CD4-positive, alpha-beta memory T cell (primary cell): ENCODE data around the gene THEM5. TPM values are rescaled to one million over a fixed set of nuclear protein-coding genes. Genes with fewer than 3 reads are reported as not detected.
"Not testable (repeated sequence)": the region's sequence is repeated elsewhere in the genome, so short reads cannot be mapped to it uniquely, and the experiment has no call there.

Experiments used
- CTCF ChIA-PET: fragments of 350-600 bp; sonication (Branson Sonifier 250); formaldehyde crosslinking; loops from one replicate; lab custom pipeline; 2021; ENCODE audit warnings: inconsistent platforms; ENCODE audit not compliant: partially characterized antibody; lab: Charles Lee
- POLR2A ChIA-PET: fragments of 350-600 bp; sonication (Branson Sonifier 250); formaldehyde crosslinking; loops from one replicate; lab custom pipeline; 2021; ENCODE audit not compliant: partially characterized antibody; lab: Charles Lee
- DNase-seq, 5 donors: peaks; one replicate each; pipeline versions ENCODE4 v3.0.0 to v3.0.0-alpha.2; 2020 to 2022; ENCODE audit warnings: mixed read lengths in 1 of 5
- H3K27ac ChIP-seq: one replicate; pipeline ENCODE4 v1.7.0; 2013; ENCODE audit warnings: low read depth, low read length
- H3K27me3 ChIP-seq: 2 replicates; pipeline ENCODE4 v1.7.0; 2013; ENCODE audit warnings: mild to moderate bottlenecking, low read length, moderate library complexity; ENCODE audit not compliant: insufficient read depth
- H3K36me3 ChIP-seq: 2 replicates; pipeline ENCODE4 v1.7.0; 2013; ENCODE audit warnings: mild to moderate bottlenecking, low read length, moderate library complexity; ENCODE audit not compliant: insufficient read depth
- H3K4me1 ChIP-seq: 2 replicates; pipeline ENCODE4 v1.7.0; 2013; ENCODE audit warnings: mild to moderate bottlenecking, low read length, moderate library complexity; ENCODE audit not compliant: insufficient read depth
- H3K4me3 ChIP-seq, 2 donors: one replicate each; pipeline ENCODE4 v1.7.0; 2013; ENCODE audit warnings: low read length in 2 of 2, mild to moderate bottlenecking in 1 of 2
- H3K9me3 ChIP-seq, 2 donors: one replicate each; pipeline ENCODE4 v1.7.0; 2013; ENCODE audit warnings: low read length in 2 of 2, control low read depth in 1 of 2; ENCODE audit not compliant: control insufficient read depth in 1 of 2
- H3K27ac Mint-ChIP-seq, 7 donors: one replicate each; pipeline ENCODE4 v1.8.0; 2020 to 2021; ENCODE audit warnings: mixed read lengths in 7 of 7, mild to moderate bottlenecking in 6 of 7, inconsistent platforms in 3 of 7, moderate library complexity in 3 of 7
- H3K27me3 Mint-ChIP-seq, 2 donors: one replicate each; pipeline ENCODE4 v1.8.0; 2020 to 2021; ENCODE audit warnings: mixed read lengths in 2 of 2
- H3K36me3 Mint-ChIP-seq, 2 donors: one replicate each; pipeline ENCODE4 v1.8.0; 2020 to 2021; ENCODE audit warnings: mixed read lengths in 2 of 2, inconsistent platforms in 1 of 2, mild to moderate bottlenecking in 1 of 2
- H3K4me1 Mint-ChIP-seq, 4 donors: one replicate each; pipeline ENCODE4 v1.8.0; 2020 to 2021; ENCODE audit warnings: mixed read lengths in 4 of 4, mild to moderate bottlenecking in 1 of 4
- H3K4me3 Mint-ChIP-seq, 8 donors: one replicate each; pipeline ENCODE4 v1.8.0; 2020 to 2021; ENCODE audit warnings: mixed read lengths in 8 of 8, mild to moderate bottlenecking in 7 of 8, moderate library complexity in 6 of 8, inconsistent platforms in 3 of 8
- H3K9me3 Mint-ChIP-seq, 8 donors: one replicate each; pipeline ENCODE4 v1.8.0; 2020 to 2021; ENCODE audit warnings: mixed read lengths in 8 of 8, mild to moderate bottlenecking in 5 of 8, inconsistent platforms in 3 of 8, moderate library complexity in 1 of 8
- intact Hi-C: fragments of 100-400 bp; cut with micrococcal nuclease; formaldehyde crosslinking; loops from one replicate; pipeline ENCODE4 v1.15.1; 2023
- polyA plus RNA-seq, 2 donors: library from polyadenylated mRNA; unstranded; fragments of 300-500 nt; fragmentation: Illumina TruSeq; gene quantifications; one replicate each; pipeline ENCODE4 v1.2.3, GENCODE V29; 2021
- total RNA-seq, 2 experiments: library from RNA; stranded (reverse); gene quantifications; one replicate each; pipeline ENCODE4 v1.2.3, GENCODE V29; 2021

THEM5 gene
- total and polyA plus RNA-seq, 4 experiments from 2014 or later = 0.40 TPM; not detected in 3

- H3K4me3 ChIP-seq, H3K27ac ChIP-seq, H3K27me3 Mint-ChIP-seq, intact Hi-C loops, H3K4me1 ChIP-seq, H3K4me3 Mint-ChIP-seq, DNase-seq, H3K27ac Mint-ChIP-seq, H3K36me3 ChIP-seq, H3K27me3 ChIP-seq, H3K9me3 ChIP-seq, H3K9me3 Mint-ChIP-seq: not testable (repeated sequence)
- CTCF ChIA-PET = interaction anchor here (1.0 to 2.0 kb wide), 4 partner anchors 21 to 116 kb away, joined by 3 to 5 read pairs (median 4); no protein-coding TSS in a partner anchor
- POLR2A ChIA-PET = interaction anchor here (1.0 to 1.1 kb wide), 2 partner anchors 13 to 87 kb away, joined by 3 read pairs; no protein-coding TSS in a partner anchor
- Mint-ChIP-seq H3K36me3 (peaks cover 38 to 39% of the 10 kb centered on the region in 2 donors), H3K4me1 (peaks cover 5 to 10% (median 5%) of the 10 kb centered on the region in 4 donors)
Measured at GRCh38 chr1:151884445-151884844, 30.9 kb upstream of the THEM5 start.

DNA sequence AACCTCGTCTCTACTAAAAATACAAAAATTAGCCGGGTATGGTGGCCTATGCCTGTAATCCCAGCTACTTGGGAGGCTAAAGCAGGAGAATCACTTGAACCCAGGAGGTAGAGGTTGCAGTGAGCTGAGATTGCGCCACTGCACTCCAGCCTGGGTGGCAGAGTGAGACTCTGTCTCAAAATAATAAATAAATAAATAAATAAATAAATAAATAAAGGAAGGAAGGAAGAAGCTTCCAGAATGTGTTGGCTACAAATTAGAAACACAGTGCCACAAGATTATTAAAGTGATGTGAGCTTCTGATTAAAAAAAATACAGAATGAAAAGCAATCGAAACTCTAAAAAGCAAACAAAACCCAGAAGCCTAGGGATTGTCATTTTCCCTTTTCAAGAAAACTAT, 30.4 kb upstream of the THEM5 start:
- POLR2A ChIA-PET = interaction anchor here (1.0 to 1.1 kb wide), 2 partner anchors 14 to 86 kb away, joined by 3 read pairs; no protein-coding TSS in a partner anchor
- H3K9me3 ChIP-seq, intact Hi-C loops, H3K27me3 Mint-ChIP-seq, H3K9me3 Mint-ChIP-seq, H3K27me3 ChIP-seq, H3K27ac Mint-ChIP-seq, DNase-seq, H3K36me3 ChIP-seq, H3K4me3 ChIP-seq, H3K4me1 Mint-ChIP-seq, H3K4me1 ChIP-seq, H3K4me3 Mint-ChIP-seq, H3K27ac ChIP-seq: not testable (repeated sequence)
- peaks cover 32 to 34% of the 10 kb centered on the region in 2 donors for H3K36me3 Mint-ChIP-seq
- CTCF ChIA-PET = interaction anchor here (1.0 to 2.0 kb wide), 4 partner anchors 21 to 116 kb away, joined by 3 to 5 read pairs (median 4); no protein-coding TSS in a partner anchor

- H3K27ac ChIP-seq, H3K9me3 ChIP-seq, H3K4me1 Mint-ChIP-seq, H3K9me3 Mint-ChIP-seq, H3K27me3 ChIP-seq, H3K4me3 Mint-ChIP-seq, H3K36me3 ChIP-seq, H3K4me1 ChIP-seq, intact Hi-C loops, H3K27me3 Mint-ChIP-seq, H3K4me3 ChIP-seq, DNase-seq: not testable (repeated sequence)
- ChIA-PET CTCF (interaction anchor here (0.7 to 1.9 kb wide), 5 partner anchors 15 to 118 kb away, joined by 3 to 6 read pairs (median 5); no protein-coding TSS in a partner anchor), POLR2A (interaction anchor here (1.7 kb wide), 1 partner anchor 16 kb away, joined by 6 read pairs; no protein-coding TSS in a partner anchor)
- peaks cover 30 to 32% of the 10 kb centered on the region in 2 donors for H3K36me3 Mint-ChIP-seq
- peak overlapping the region in 4 of 7 donors; percentile 7 to 71 (median 18) for H3K27ac Mint-ChIP-seq
Measured at GRCh38 chr1:151882918-151883317, 29.4 kb upstream of the THEM5 start.

GRCh38 chr1:151882466-151882865, 29.0 kb upstream of the THEM5 start:
- H3K4me1 Mint-ChIP-seq = peaks cover 0 to 5% (median 2%) of the 10 kb centered on the region in 4 donors
- no peaks in the 10 kb centered on the region for H3K9me3 Mint-ChIP-seq
- H3K36me3 ChIP-seq = peaks cover 3% of the 10 kb centered on the region
- no peaks in the 10 kb centered on the region for H3K4me1 ChIP-seq
- CTCF ChIA-PET = interaction anchor here (0.6 to 1.9 kb wide), 7 partner anchors 15 to 121 kb away, joined by 3 to 6 read pairs (median 5); no protein-coding TSS in a partner anchor
- no peak for DNase-seq
- POLR2A ChIA-PET = interaction anchor here (1.1 to 1.7 kb wide), 4 partner anchors 16 to 428 kb away, joined by 3 to 6 read pairs (median 5); partner anchors contain the start of genes C2CD4D and THEM4
- no peak overlapping the region for H3K27ac ChIP-seq
- H3K27ac Mint-ChIP-seq = peak overlapping the region in 2 of 7 donors; percentile 36 to 71
- no peak overlapping the region for H3K4me3 Mint-ChIP-seq
- intact Hi-C loops = no loop called here
- H3K36me3 Mint-ChIP-seq = peaks cover 27 to 32% of the 10 kb centered on the region in 2 donors
- H3K27me3 Mint-ChIP-seq = no peaks in the 10 kb centered on the region
- H3K27me3 ChIP-seq = no peaks in the 10 kb centered on the region
- H3K9me3 ChIP-seq = no peaks in the 10 kb centered on the region
- no peak overlapping the region for H3K4me3 ChIP-seq

DNA sequence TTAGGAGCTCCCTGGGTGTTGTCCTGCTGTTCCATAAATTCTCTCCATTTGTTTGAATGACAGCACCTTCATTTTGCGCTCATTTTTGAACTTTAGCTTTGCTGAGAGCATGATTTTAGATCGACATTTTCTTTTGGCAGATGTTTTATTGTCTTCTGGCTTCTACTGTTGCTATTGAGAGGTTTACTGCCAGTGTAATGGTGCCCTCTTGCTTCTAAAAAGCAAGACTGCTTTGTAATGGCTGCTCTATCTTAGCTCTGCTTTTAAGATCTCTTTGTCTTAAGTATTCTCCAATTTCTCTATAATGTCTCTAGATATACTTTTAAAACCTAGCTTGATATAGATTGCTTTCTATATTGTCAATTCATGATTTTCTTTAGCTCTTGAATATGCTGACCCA, 28.0 kb upstream of the THEM5 start:
- Histone ChIP-seq H3K4me1 (no peaks in the 10 kb centered on the region), H3K27me3 (no peaks in the 10 kb centered on the region), H3K27ac (no peak overlapping the region), H3K9me3 (no peaks in the 10 kb centered on the region), H3K4me3 (no peak overlapping the region), H3K36me3 (peaks cover 3% of the 10 kb centered on the region)
- Mint-ChIP-seq H3K4me3 (no peak overlapping the region), H3K36me3 (peaks cover 29 to 33% of the 10 kb centered on the region in 2 donors), H3K27ac (peak overlapping the region in 3 of 7 donors; percentile 4 to 68 (median 38)), H3K27me3 (no peaks in the 10 kb centered on the region), H3K4me1 (peaks cover 0 to 6% (median 2%) of the 10 kb centered on the region in 4 donors), H3K9me3 (no peaks in the 10 kb centered on the region)
- no peak for DNase-seq
- intact Hi-C loops = no loop called here
- ChIA-PET POLR2A (interaction anchor here (1.1 to 1.7 kb wide), 4 partner anchors 9 to 427 kb away, joined by 3 to 6 read pairs (median 4); partner anchors contain the start of genes C2CD4D and THEM4), CTCF (interaction anchor here (1.1 to 1.9 kb wide), 8 partner anchors 16 to 123 kb away, joined by 3 to 6 read pairs (median 5); partner anchors contain the start of gene THEM4)

DNA sequence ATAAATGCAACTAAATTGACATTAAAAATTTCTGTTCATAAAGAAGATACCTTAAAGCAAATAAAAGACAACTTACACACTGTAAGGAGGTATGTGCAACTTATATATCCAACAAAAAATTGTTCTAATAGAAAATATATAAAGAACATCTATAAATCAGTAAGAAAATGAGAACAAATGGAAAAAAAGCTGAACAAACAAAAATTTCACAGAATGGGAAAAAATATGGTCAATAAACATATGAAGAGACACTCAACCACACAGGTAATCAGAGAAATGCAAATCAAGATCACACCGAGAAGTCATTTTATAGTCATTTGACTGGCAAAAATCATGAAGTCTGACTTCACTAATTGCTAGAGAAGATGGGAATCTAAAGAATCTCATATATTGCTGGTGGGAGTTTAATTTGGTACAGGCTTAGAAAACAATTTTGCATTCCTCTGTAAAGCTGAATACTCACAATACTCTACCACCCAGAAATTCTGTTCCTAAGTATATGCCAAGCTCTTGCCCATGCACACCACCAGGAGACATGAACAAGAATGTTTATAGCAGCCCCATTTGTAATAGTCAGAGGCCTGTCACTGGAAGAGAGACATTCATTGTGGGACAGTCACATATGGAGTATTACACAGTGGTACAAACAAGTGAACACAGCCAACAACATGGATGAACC, 22.0 kb upstream of the THEM5 start:
- POLR2A ChIA-PET = interaction anchor here (0.9 to 1.2 kb wide), 2 partner anchors 15 to 30 kb away, joined by 4 to 5 read pairs; no protein-coding TSS in a partner anchor
- CTCF ChIA-PET = interaction anchor here (1.6 kb wide), 1 partner anchor 92 kb away, joined by 3 read pairs; no protein-coding TSS in a partner anchor
- H3K4me1 ChIP-seq = peaks cover 6% of the 10 kb centered on the region
- Mint-ChIP-seq H3K36me3 (peaks cover 32 to 44% of the 10 kb centered on the region in 2 donors), H3K4me3 (no peak overlapping the region), H3K27ac (peak overlapping the region in 6 of 7 donors; percentile 18 to 70 (median 59)), H3K27me3 (no peaks in the 10 kb centered on the region), H3K4me1 (peaks cover 11 to 22% (median 19%) of the 10 kb centered on the region in 4 donors), H3K9me3 (no peaks in the 10 kb centered on the region)
- no peaks in the 10 kb centered on the region for H3K27me3 ChIP-seq
- no peak for DNase-seq
- intact Hi-C loops = no loop called here
- H3K9me3 ChIP-seq = no peaks in the 10 kb centered on the region
- no peak overlapping the region for H3K27ac ChIP-seq
- no peak overlapping the region for H3K4me3 ChIP-seq
- peaks cover 17% of the 10 kb centered on the region for H3K36me3 ChIP-seq

GRCh38 chr1:151872776-151873175, 19.3 kb upstream of the THEM5 start:
- H3K4me3 Mint-ChIP-seq, intact Hi-C loops, H3K27ac ChIP-seq, POLR2A ChIA-PET, H3K4me3 ChIP-seq, H3K27me3 Mint-ChIP-seq, H3K27me3 ChIP-seq, DNase-seq, H3K9me3 ChIP-seq, H3K4me1 ChIP-seq, H3K9me3 Mint-ChIP-seq, CTCF ChIA-PET: not testable (repeated sequence)
- H3K27ac Mint-ChIP-seq = peak overlapping the region in 6 of 7 donors; percentile 25 to 74 (median 47)
- H3K36me3 ChIP-seq = peaks cover 17% of the 10 kb centered on the region
- peaks cover 13 to 30% (median 18%) of the 10 kb centered on the region in 4 donors for H3K4me1 Mint-ChIP-seq
- H3K36me3 Mint-ChIP-seq = peaks cover 32 to 38% of the 10 kb centered on the region in 2 donors
